Brain microvascular endothelial cell (primary cell): Measurements from ENCODE around the gene MTMR12.

Experiments used
- DNase-seq: peaks from one replicate; pipeline ENCODE4 v3.0.0-alpha.2; 2020
- H3K27ac ChIP-seq: fragments of 250-450 bp; sonication (Bioruptor Pico); 2 replicates; pipeline ENCODE4 v1.5.1; 2020; ENCODE audit warnings: mild to moderate bottlenecking, moderate library complexity
- H3K27me3 ChIP-seq: fragments of 250-450 bp; sonication (Bioruptor Pico); replicated peaks from 2 replicates; pipeline ENCODE4 v1.5.1; 2020; ENCODE audit warnings: mild to moderate bottlenecking
- H3K36me3 ChIP-seq: fragments of 250-450 bp; sonication (Bioruptor Pico); replicated peaks from 2 replicates; pipeline ENCODE4 v1.5.1; 2020; ENCODE audit warnings: mild to moderate bottlenecking
- H3K4me3 ChIP-seq: 2 replicates; pipeline ENCODE4 v1.5.1; 2011; ENCODE audit warnings: low read depth, mild to moderate bottlenecking, control low read depth, low read length, moderate library complexity
- CTCF ChIP-seq: IDR thresholded peaks from 2 replicates; pipeline ENCODE4 v1.5.1; 2011; ENCODE audit warnings: low read depth, mild to moderate bottlenecking, moderate library complexity, low read length, control low read depth, inconsistent platforms; ENCODE audit errors: missing control alignments
- in situ Hi-C: cut with HindIII; loops from 2 replicates; pipeline ENCODE4 v1.10.0; 2017; ENCODE audit warnings: low sequenced_read_pairs, low pct_ligation_motif_present

Gene MTMR12

GRCh38 chr5:32272746-32273145 lies 40.0 kb downstream of the MTMR12 start:
- TF ChIP-seq CTCF: no peak
- no peak for DNase-seq
- Histone ChIP-seq H3K4me3 (no peak overlapping the region), H3K27ac (no peak overlapping the region), H3K27me3 (no peaks in the 10 kb centered on the region), H3K36me3 (peaks cover 17% of the 10 kb centered on the region)
- in situ Hi-C loops: no loop called here

GRCh38 chr5:32270946-32271345 lies 41.8 kb downstream of the MTMR12 start:
- H3K36me3 ChIP-seq: peaks cover 20% of the 10 kb centered on the region
- TF ChIP-seq CTCF: no peak
- no peak for DNase-seq
- no peak overlapping the region for H3K4me3 ChIP-seq
- H3K27me3 ChIP-seq: no peaks in the 10 kb centered on the region
- in situ Hi-C loops: no loop called here
- H3K27ac ChIP-seq: no peak overlapping the region

- peaks cover 20% of the 10 kb centered on the region for H3K36me3 ChIP-seq
- in situ Hi-C loops: no loop called here
- TF ChIP-seq CTCF: no peak
These were observed 42.6 kb downstream of the MTMR12 start for GRCh38 chr5:32270178-32270577.

GRCh38 chr5:32265902-32266301 lies 46.8 kb downstream of the MTMR12 start:
- Histone ChIP-seq H3K4me3 (no peak overlapping the region), H3K27me3 (no peaks in the 10 kb centered on the region), H3K27ac (no peak overlapping the region), H3K36me3 (peaks cover 24% of the 10 kb centered on the region)
- TF ChIP-seq CTCF: no peak
- in situ Hi-C loops: no loop called here
- DNase-seq: no peak

More at GRCh38 chr5:32270178-32270577, 42.6 kb downstream of the MTMR12 start:
- no peak overlapping the region for H3K4me3 ChIP-seq
- no peak for DNase-seq
- no peak overlapping the region for H3K27ac ChIP-seq
- no peaks in the 10 kb centered on the region for H3K27me3 ChIP-seq

- no peak overlapping the region for H3K4me3 ChIP-seq
- DNase-seq: no peak
- no peak overlapping the region for H3K27ac ChIP-seq
- no peaks in the 10 kb centered on the region for H3K27me3 ChIP-seq
- H3K36me3 ChIP-seq: peaks cover 20% of the 10 kb centered on the region
- in situ Hi-C loops: no loop called here
- TF ChIP-seq CTCF: no peak
These were observed 47.7 kb downstream of the MTMR12 start for GRCh38 chr5:32264957-32265572.

- no peak overlapping the region for H3K4me3 ChIP-seq
- H3K27me3 ChIP-seq: no peaks in the 10 kb centered on the region
- TF ChIP-seq CTCF: no peak
- no peak overlapping the region for H3K27ac ChIP-seq
- in situ Hi-C loops: no loop called here
- peaks cover 22% of the 10 kb centered on the region for H3K36me3 ChIP-seq
- DNase-seq: no peak
These were observed 49.1 kb downstream of the MTMR12 start for GRCh38 chr5:32263684-32264083.
